ENCODE data around the gene ADAM20.

GRCh38 chr14:70571139-70571538 lies 36.3 kb upstream of the ADAM20 start:
- TF ChIP-seq, protein P1, sequence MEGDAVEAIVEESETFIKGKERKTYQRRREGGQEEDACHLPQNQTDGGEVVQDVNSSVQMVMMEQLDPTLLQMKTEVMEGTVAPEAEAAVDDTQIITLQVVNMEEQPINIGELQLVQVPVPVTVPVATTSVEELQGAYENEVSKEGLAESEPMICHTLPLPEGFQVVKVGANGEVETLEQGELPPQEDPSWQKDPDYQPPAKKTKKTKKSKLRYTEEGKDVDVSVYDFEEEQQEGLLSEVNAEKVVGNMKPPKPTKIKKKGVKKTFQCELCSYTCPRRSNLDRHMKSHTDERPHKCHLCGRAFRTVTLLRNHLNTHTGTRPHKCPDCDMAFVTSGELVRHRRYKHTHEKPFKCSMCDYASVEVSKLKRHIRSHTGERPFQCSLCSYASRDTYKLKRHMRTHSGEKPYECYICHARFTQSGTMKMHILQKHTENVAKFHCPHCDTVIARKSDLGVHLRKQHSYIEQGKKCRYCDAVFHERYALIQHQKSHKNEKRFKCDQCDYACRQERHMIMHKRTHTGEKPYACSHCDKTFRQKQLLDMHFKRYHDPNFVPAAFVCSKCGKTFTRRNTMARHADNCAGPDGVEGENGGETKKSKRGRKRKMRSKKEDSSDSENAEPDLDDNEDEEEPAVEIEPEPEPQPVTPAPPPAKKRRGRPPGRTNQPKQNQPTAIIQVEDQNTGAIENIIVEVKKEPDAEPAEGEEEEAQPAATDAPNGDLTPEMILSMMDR (IDR thresholded peaks at IDR 0.05): no peak
- no peak for TF ChIP-seq POLR2AphosphoS5 (IDR thresholded peaks at IDR 0.05)
